ENCODE data around the gene MRGPRG. TPM values are rescaled to one million over a fixed set of nuclear protein-coding genes. Genes with fewer than 3 reads are reported as not detected.
A peak's percentile ranks its signal among the peaks of the same experiment; 100 is the strongest.

MRGPRG gene
- total RNA-seq, 1 experiment from 2014 or later = not detected

- Mint-ChIP-seq H3K4me3 (ENCODE audit: low read depth, unreplicated experiment) (no peak overlapping the region), H3K4me1 (ENCODE audit: low read depth, unreplicated experiment) (no peaks in the 10 kb centered on the region), H3K36me3 (ENCODE audit: insufficient read depth, unreplicated experiment) (no peaks in the 10 kb centered on the region), H3K9me3 (ENCODE audit: low read depth, unreplicated experiment) (no peaks in the 10 kb centered on the region), H3K27ac (ENCODE audit: unreplicated experiment) (no peak overlapping the region), H3K27me3 (ENCODE audit: unreplicated experiment) (peaks cover 99% of the 10 kb centered on the region)
- intact Hi-C loops (cut with micrococcal nuclease; ENCODE audit: unreplicated experiment) = no loop called here
- no TSS peak for BruUV-seq (replicated peaks)
- TF ChIP-seq CTCF (IDR thresholded peaks at IDR 0.05; ENCODE audit: unreplicated experiment) = no peak
- CTCF ChIA-PET = interaction anchor here (0.5 kb wide), 1 partner anchor 15 kb away, joined by 3 read pairs; no protein-coding TSS in a partner anchor
- no peak for DNase-seq
These were observed 21.4 kb downstream of the MRGPRG start for GRCh38 chr11:3197044-3197695.

DNA sequence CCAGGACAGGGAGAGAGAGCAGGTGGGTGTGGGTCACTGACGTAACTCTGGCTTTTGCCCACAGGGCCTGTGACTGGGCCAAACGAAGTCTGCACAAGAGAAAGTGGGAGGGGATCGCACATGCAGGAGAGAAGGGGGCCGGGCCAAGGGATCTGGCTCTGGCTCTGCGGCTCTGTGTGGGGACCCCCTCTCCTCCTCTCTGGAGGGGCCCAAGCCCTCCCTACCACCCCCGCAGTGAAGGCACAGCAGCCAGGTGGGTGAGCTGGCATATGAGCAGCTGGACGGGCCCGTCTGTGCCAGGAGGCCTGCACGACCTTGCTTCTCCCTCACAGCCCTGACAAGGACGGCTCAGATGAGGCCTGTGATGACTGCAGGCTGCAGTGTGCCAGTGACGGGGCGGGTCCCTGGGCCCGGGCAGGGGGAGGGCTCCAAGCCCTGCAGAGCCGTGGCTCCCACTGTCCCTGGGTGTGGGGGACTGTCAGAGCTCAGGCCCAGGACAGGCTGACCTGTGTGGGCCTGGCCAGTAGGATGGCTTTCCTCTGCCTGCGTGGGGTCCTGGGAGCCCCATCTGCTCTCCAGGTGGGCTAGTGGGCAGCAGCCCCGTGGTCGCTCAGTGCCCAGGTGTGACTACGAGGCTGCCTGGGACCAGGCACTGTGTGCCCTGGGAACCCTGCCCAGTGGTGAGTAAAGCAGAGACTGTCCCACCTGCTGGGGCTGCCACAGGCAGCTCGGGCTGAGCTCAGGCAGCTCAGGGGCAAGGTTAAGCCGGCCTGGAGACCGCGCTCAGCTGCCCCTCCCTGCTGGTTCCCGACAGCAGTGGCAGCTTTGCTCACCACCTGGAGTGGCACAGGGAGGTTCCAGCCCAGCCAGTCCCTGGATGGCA lies 22.2 kb downstream of the MRGPRG start:
- H3K4me3 Mint-ChIP-seq (ENCODE audit: low read depth, unreplicated experiment) = no peak overlapping the region
- H3K27me3 Mint-ChIP-seq (ENCODE audit: unreplicated experiment) = peaks cover 98% of the 10 kb centered on the region
- no peaks in the 10 kb centered on the region for H3K4me1 Mint-ChIP-seq (ENCODE audit: low read depth, unreplicated experiment)
- no peak for DNase-seq
- no peaks in the 10 kb centered on the region for H3K36me3 Mint-ChIP-seq (ENCODE audit: insufficient read depth, unreplicated experiment)
- TF ChIP-seq CTCF (IDR thresholded peaks at IDR 0.05; ENCODE audit: unreplicated experiment) = no peak
- no TSS peak for BruUV-seq (replicated peaks)
- CTCF ChIA-PET = interaction anchor here (1.2 kb wide), 1 partner anchor 105 kb away, joined by 3 read pairs; no protein-coding TSS in a partner anchor
- H3K27ac Mint-ChIP-seq (ENCODE audit: unreplicated experiment) = no peak overlapping the region
- intact Hi-C loops (cut with micrococcal nuclease; ENCODE audit: unreplicated experiment) = no loop called here
- H3K9me3 Mint-ChIP-seq (ENCODE audit: low read depth, unreplicated experiment) = no peaks in the 10 kb centered on the region

GRCh38 chr11:3195251-3196160 lies 23.1 kb downstream of the MRGPRG start:
- BruUV-seq (replicated peaks) = no TSS peak
- DNase-seq = peak; percentile 29
- H3K4me1 Mint-ChIP-seq (ENCODE audit: low read depth, unreplicated experiment) = no peaks in the 10 kb centered on the region
- H3K4me3 Mint-ChIP-seq (ENCODE audit: low read depth, unreplicated experiment) = no peak overlapping the region
- H3K9me3 Mint-ChIP-seq (ENCODE audit: low read depth, unreplicated experiment) = no peaks in the 10 kb centered on the region
- H3K27me3 Mint-ChIP-seq (ENCODE audit: unreplicated experiment) = peaks cover 93% of the 10 kb centered on the region
- TF ChIP-seq CTCF (IDR thresholded peaks at IDR 0.05; ENCODE audit: unreplicated experiment) = peak; percentile 39
- CTCF ChIA-PET = interaction anchor here (0.9 to 1.2 kb wide), 2 partner anchors 8 to 104 kb away, joined by 3 read pairs; no protein-coding TSS in a partner anchor
- H3K36me3 Mint-ChIP-seq (ENCODE audit: insufficient read depth, unreplicated experiment) = no peaks in the 10 kb centered on the region
- H3K27ac Mint-ChIP-seq (ENCODE audit: unreplicated experiment) = no peak overlapping the region
- intact Hi-C loops (cut with micrococcal nuclease; ENCODE audit: unreplicated experiment) = no loop called here

Data from Calu3 (cell line).